Measurements from ENCODE around the gene MAEL. TPM values are rescaled to one million over a fixed set of nuclear protein-coding genes. Genes with fewer than 3 reads are reported as not detected.
A peak's percentile ranks its signal among the peaks of the same experiment; 100 is the strongest.

Gene MAEL
- total RNA-seq = not detected

DNA sequence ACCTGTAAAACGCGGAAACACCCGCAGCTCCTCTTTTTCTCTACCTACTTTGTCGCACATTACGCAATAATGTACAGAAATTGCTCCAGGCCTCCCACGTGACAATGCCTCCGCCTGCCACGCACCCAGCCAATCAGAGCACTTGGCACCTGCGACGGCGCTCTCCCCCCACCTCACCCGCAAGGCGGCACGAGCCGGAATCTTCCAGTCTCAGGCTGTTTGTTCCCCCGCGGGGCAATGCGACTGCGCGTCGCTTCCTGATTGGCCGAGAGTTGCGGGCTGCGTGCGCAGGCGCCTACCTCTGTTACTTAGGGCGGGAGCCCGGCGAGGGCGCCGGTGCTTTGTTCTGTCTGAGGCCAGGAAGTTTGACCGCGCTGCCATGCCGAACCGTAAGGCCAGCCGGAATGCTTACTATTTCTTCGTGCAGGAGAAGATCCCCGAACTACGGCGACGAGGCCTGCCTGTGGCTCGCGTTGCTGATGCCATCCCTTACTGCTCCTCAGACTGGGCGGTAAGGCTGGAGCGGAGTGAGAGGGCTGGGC is at the start of gene MAEL:
Gene MAEL, plus strand, starts transcription at position 307 of the 542 bp plus-strand sequence. Its CDS starts 73 bp downstream, at position 380.
- no peaks in the 10 kb centered on the region for H3K9me3 Mint-ChIP-seq
- H3K27ac Mint-ChIP-seq = no peak within 1 kb of the TSS
- DNase-seq (no peak), ATAC-seq (ENCODE audit: low read depth) (no peak)
- no peak within 1 kb of the TSS for H3K4me3 Mint-ChIP-seq
- H3K4me1 Mint-ChIP-seq = no peaks in the 10 kb centered on the region
- H3K27me3 Mint-ChIP-seq = peaks cover 42% of the 10 kb centered on the region
- POLR2A ChIA-PET = no interaction called here
- no peaks in the 10 kb centered on the region for H3K36me3 Mint-ChIP-seq

- DNase-seq = no peak
- peaks cover 1% of the 10 kb centered on the region for H3K36me3 Mint-ChIP-seq
- POLR2A ChIA-PET = no interaction called here
- peaks cover 2% of the 10 kb centered on the region for H3K27me3 Mint-ChIP-seq
- H3K9me3 Mint-ChIP-seq = no peaks in the 10 kb centered on the region
- peaks cover 19% of the 10 kb centered on the region for H3K4me1 Mint-ChIP-seq
- H3K27ac Mint-ChIP-seq = no peak overlapping the region
- H3K4me3 Mint-ChIP-seq = no peak overlapping the region
- ATAC-seq (ENCODE audit: low read depth) = no peak
Observed at GRCh38 chr1:166939741-166940375, 49.2 kb upstream of the MAEL start.

DNA sequence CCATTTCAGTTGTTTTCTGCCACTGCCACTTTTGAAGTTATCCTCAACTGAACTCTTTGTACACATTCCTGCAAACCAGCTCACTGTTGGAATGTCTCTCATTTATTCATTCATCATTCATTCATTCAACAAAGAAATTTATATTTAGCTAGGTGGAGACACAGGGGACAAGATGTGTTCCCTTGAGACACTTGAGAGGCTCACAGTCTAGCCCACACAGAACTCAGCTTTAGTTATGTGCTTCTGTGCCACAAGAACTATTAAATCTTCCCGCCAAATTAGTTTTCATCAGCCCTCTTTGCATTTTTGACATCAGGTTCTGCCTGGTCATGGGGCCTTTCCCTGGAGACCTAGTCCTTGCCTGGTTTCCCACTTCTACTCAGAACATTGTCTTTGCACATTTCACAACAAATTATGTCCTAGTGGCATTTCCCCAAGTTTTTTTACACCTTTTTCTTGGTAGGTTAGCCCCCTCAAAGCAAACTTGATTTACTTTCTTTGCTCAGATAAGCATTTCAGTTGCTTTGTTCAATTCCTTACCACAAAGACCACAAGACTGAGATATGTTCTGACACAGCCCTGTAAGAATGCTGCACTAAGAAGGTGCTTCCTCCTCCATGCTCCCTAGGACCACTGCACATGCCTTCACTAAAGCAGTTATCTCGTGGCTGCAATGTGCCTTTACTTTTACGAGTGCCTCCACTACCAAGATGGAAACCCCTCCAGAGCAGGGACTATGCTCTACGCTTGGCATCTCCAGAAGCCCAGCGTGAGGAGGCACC is 44.7 kb upstream of the MAEL start:
- peak; percentile 92 for ATAC-seq (ENCODE audit: low read depth)
- Mint-ChIP-seq H3K9me3 (no peaks in the 10 kb centered on the region), H3K4me3 (no peak overlapping the region), H3K36me3 (peaks cover 1% of the 10 kb centered on the region), H3K27ac (no peak overlapping the region), H3K27me3 (peaks cover 28% of the 10 kb centered on the region), H3K4me1 (peaks cover 33% of the 10 kb centered on the region)
- POLR2A ChIA-PET = no interaction called here
- no peak for DNase-seq

GRCh38 chr1:166947398-166948043 is 41.6 kb upstream of the MAEL start:
- peaks cover 1% of the 10 kb centered on the region for H3K36me3 Mint-ChIP-seq
- peaks cover 24% of the 10 kb centered on the region for H3K4me1 Mint-ChIP-seq
- H3K9me3 Mint-ChIP-seq = no peaks in the 10 kb centered on the region
- no peak overlapping the region for H3K27ac Mint-ChIP-seq
- peak overlapping the region; percentile 57 for H3K4me3 Mint-ChIP-seq
- DNase-seq (no peak), ATAC-seq (ENCODE audit: low read depth) (no peak)
- POLR2A ChIA-PET = no interaction called here
- peaks cover 35% of the 10 kb centered on the region for H3K27me3 Mint-ChIP-seq

- no peak overlapping the region for H3K27ac Mint-ChIP-seq
- H3K4me1 Mint-ChIP-seq = peaks cover 23% of the 10 kb centered on the region
- H3K27me3 Mint-ChIP-seq = peaks cover 36% of the 10 kb centered on the region
- POLR2A ChIA-PET = no interaction called here
- H3K36me3 Mint-ChIP-seq = peaks cover 4% of the 10 kb centered on the region
- ATAC-seq (ENCODE audit: low read depth) (no peak), DNase-seq (no peak)
- no peaks in the 10 kb centered on the region for H3K9me3 Mint-ChIP-seq
- H3K4me3 Mint-ChIP-seq = no peak overlapping the region
Observed at GRCh38 chr1:166948856-166949350, 40.2 kb upstream of the MAEL start.

DNA sequence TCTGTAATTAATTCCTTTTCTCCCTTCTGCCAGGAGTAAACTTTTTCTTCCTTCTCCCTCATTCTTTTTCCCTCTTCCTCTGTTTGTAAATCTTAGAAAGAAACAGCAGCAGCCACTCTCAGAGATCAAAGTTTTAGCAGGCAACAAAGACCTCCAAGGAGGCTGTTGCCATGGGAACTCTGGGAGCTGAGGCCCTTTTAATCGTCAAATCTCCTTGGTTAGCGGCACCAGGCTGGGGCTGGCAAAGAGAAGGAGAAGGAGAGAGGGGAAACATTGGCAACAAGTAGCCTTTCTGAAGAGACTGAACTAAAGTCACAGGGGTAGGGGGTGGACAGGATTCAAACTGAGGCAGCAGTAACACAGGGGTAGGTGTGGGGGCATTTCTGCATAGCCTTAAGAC is 38.9 kb upstream of the MAEL start:
- Mint-ChIP-seq H3K27me3 (peaks cover 36% of the 10 kb centered on the region), H3K27ac (no peak overlapping the region), H3K36me3 (peaks cover 9% of the 10 kb centered on the region), H3K4me3 (no peak overlapping the region), H3K4me1 (peaks cover 11% of the 10 kb centered on the region), H3K9me3 (no peaks in the 10 kb centered on the region)
- POLR2A ChIA-PET = no interaction called here
- ATAC-seq (ENCODE audit: low read depth) (no peak), DNase-seq (no peak)

DNA sequence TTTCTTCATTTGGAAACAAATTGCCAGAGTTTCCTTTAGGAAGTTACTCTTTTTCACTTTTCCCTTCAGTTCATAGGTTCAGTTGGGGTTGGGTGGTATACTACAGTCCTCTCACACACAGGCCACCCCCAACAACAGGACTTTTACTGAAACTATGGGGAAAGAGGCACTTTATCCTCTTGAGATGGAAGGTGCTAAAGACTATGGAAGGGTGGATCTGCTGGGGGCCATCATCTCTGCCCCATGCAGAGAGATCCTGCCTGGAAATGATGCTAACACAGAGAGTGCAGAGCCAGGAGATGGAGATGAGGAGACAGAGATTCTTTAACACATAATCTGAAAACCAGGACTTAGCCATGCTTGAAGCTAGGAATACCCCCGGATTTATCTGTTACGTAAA is 38.0 kb upstream of the MAEL start:
- DNase-seq (no peak), ATAC-seq (ENCODE audit: low read depth) (no peak)
- POLR2A ChIA-PET = no interaction called here
- Mint-ChIP-seq H3K27ac (no peak overlapping the region), H3K27me3 (peaks cover 29% of the 10 kb centered on the region), H3K36me3 (peaks cover 9% of the 10 kb centered on the region), H3K4me1 (peaks cover 4% of the 10 kb centered on the region), H3K4me3 (no peak overlapping the region), H3K9me3 (no peaks in the 10 kb centered on the region)

DNA sequence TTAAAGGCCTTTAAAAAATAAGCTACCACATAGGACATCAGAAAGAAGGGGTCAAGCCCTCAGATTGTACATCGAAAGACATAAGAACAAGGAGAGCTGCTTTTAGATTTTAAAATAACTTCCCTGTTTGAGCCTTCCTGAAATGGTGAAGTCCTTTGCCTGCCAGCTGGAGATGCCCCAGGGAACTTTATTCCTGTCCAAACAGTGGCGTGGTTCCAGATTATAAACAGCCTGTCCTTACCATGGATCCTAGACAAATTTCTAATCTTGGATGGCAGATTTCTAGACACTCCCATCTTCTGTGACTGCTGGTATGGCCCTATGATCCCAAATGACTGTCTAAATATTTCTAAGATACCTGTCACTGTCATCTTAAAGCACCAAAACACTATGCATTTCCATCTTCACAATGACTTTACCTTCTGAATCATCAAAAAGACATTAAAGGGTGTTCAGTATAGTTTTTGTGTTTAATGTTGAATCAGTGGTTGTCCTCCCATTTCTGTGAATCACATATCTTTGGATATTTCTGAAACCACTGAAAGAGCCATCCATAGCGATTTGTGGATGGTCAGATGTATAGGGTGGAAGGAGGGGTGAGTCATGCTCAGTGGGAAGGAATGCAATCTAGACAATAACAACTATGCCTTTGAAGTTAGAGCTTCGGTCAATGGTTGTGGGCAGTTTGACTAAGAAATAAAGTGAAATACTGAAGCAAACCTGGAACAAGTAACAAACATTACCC is 36.9 kb upstream of the MAEL start:
- DNase-seq = no peak
- Mint-ChIP-seq H3K27ac (no peak overlapping the region), H3K9me3 (no peaks in the 10 kb centered on the region), H3K4me1 (peaks cover 4% of the 10 kb centered on the region), H3K27me3 (peaks cover 20% of the 10 kb centered on the region), H3K36me3 (peaks cover 12% of the 10 kb centered on the region), H3K4me3 (no peak overlapping the region)
- ATAC-seq (ENCODE audit: low read depth) = no peak
- POLR2A ChIA-PET = no interaction called here

DNA sequence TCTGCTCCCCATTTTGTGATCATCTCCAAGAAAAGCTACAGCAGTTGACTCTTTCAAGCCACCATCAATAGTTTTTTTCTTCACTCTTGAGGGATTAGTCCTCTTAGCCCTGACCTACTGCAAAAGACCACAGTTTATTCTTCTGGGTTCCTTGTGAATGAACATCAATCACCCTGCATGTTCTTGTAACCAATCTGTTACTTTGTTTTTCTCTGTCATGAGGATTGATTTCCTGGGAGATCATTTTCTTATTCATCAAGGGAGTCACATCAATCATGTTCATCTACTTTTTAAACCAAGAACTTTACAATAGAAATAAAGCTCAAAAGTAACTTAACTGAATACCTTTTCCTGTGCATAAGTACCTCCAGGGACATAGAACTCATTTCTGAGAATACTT is 35.6 kb upstream of the MAEL start:
- ATAC-seq (ENCODE audit: low read depth) = no peak
- H3K27me3 Mint-ChIP-seq = peaks cover 12% of the 10 kb centered on the region
- no peak overlapping the region for H3K4me3 Mint-ChIP-seq
- H3K27ac Mint-ChIP-seq = no peak overlapping the region
- H3K9me3 Mint-ChIP-seq = no peaks in the 10 kb centered on the region
- H3K36me3 Mint-ChIP-seq = peaks cover 12% of the 10 kb centered on the region
- no peak for DNase-seq
- POLR2A ChIA-PET = no interaction called here
- no peaks in the 10 kb centered on the region for H3K4me1 Mint-ChIP-seq

DNA sequence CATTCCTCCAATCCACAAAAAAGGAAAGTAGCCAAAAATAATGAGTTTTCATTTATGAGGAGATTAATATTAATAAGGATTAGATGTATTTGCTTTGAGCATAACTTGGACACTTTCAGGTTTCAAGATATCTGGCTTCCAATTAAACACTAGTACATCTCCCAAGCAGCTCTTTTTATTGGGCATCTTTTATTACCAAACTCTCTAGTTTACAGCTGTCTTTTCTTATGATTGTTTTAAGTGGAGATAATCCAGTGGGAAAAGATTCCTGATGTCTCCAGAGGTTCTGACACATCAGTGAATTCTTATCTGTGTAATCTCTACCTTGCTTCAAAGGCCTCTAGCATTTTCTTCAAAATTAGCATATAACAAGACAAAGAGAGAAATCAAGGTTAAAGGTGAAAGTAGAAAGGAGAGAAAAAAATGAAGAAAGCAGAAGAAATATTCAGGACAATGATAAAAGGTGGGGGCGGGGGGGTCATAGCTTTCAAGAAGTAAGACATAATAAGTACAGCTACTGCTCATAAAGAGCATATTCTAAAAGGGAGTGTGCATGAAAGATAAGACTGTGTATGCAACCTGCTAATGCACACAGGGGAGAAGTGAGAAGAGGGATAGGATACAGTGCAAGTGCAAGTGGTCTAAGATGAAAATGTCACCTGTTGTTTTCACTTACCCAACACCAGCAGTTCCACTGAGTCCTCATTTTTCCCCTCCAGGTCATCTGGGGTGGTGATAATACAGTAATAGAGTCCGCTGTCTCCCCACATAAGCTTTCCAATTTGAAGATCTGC is 32.8 kb upstream of the MAEL start:
- no peak for ATAC-seq (ENCODE audit: low read depth)
- DNase-seq = no peak
- Mint-ChIP-seq H3K27me3 (peaks cover 8% of the 10 kb centered on the region), H3K36me3 (peaks cover 13% of the 10 kb centered on the region), H3K4me1 (peaks cover 1% of the 10 kb centered on the region), H3K4me3 (no peak overlapping the region), H3K9me3 (no peaks in the 10 kb centered on the region), H3K27ac (no peak overlapping the region)
- POLR2A ChIA-PET = no interaction called here

DNA sequence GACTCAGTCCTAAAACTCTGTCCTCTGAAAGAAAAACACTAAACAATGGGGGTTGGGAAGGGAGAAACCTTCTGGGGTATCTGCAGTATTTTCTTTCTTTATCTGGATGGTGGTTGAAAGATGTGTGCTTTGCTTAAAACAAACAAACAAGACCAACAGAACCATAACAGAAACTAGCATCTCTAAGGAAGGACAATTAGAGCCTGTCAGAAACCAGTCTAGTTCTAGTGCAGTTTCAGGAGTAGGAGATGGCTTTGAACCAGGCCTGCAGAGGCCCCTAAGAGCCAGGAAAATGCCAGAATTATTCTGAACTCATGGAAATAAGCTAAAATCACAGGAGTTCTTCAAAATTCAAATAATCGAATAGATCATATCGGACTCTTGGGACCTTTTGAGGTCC is 32.2 kb upstream of the MAEL start:
- peaks cover 8% of the 10 kb centered on the region for H3K27me3 Mint-ChIP-seq
- no peak overlapping the region for H3K4me3 Mint-ChIP-seq
- peaks cover 13% of the 10 kb centered on the region for H3K36me3 Mint-ChIP-seq
- H3K9me3 Mint-ChIP-seq = no peaks in the 10 kb centered on the region
- POLR2A ChIA-PET = no interaction called here
- H3K4me1 Mint-ChIP-seq = peaks cover 1% of the 10 kb centered on the region
- no peak overlapping the region for H3K27ac Mint-ChIP-seq
- no peak for DNase-seq
- no peak for ATAC-seq (ENCODE audit: low read depth)

DNA sequence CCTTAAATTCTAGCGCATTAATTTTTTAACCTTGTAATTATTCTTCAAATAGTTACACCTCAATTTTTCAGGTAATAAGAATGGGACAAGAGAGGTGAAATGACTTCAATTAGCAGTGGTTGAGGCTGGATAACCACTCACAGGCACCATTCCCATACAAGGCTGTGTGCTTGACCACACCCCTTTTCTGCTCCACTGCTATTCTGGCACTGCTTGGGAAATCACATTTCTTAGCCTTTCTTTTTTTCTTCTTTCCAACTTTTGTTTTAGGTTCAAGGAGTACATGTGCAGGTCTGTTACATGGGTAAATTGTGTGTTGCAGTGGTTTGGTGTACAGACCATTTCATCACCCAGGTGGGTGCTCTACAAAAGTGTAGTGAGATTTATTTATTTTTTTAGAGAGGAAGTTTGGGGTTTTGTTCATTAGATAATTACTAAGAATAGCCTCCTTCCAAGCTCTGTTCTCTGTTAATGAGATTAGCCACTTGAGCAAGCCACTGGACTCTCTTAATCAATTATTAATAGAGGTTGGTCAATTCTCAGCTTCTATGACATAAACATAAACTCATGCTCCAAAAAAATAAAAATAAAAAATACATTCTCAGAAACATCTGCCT is 28.1 kb upstream of the MAEL start:
- peaks cover 10% of the 10 kb centered on the region for H3K27me3 Mint-ChIP-seq
- no peak overlapping the region for H3K27ac Mint-ChIP-seq
- no peak for DNase-seq
- POLR2A ChIA-PET = no interaction called here
- peaks cover 4% of the 10 kb centered on the region for H3K36me3 Mint-ChIP-seq
- H3K4me1 Mint-ChIP-seq = peaks cover 3% of the 10 kb centered on the region
- no peak overlapping the region for H3K4me3 Mint-ChIP-seq
- no peaks in the 10 kb centered on the region for H3K9me3 Mint-ChIP-seq
- ATAC-seq (ENCODE audit: low read depth) = no peak
